K562 (cell line): ENCODE data around the gene INSYN2B. TPM values are rescaled to one million over a fixed set of nuclear protein-coding genes. Genes with fewer than 3 reads are reported as not detected.

Experiments used
- HDAC3 ChIP-seq: fragments of 450-650 bp; IDR thresholded peaks from 2 replicates; pipeline ENCODE4 v1.6.1; 2018; ENCODE audit warnings: borderline replicate concordance, mild to moderate bottlenecking, moderate library complexity; ENCODE audit not compliant: partially characterized antibody
- HMGXB4 ChIP-seq: sonication (generic); formaldehyde crosslinking; IDR thresholded peaks from 2 replicates; pipeline ENCODE4 v1.8.1; 2023; ENCODE audit warnings: mild to moderate bottlenecking, missing genetic modification reagents
- ID3 ChIP-seq, 2 experiments: fragments of 250-450 bp in 1 of 2; fragments of 450-650 bp in 1 of 2; sonication (Bioruptor Pico) in 1 of 2; IDR thresholded peaks; 2 replicates each; pipeline versions ENCODE4 v1.6.1 to v1.8.0; 2016 to 2021; ENCODE audit warnings: mild to moderate bottlenecking in 2 of 2, moderate library complexity in 2 of 2, missing compliant biosample characterization in 1 of 2, missing genetic modification characterization in 1 of 2
- RAD51 ChIP-seq: fragments of 450-650 bp; IDR thresholded peaks from 2 replicates; pipeline ENCODE4 v1.7.1; 2016; ENCODE audit warnings: low read depth, mild to moderate bottlenecking, borderline replicate concordance
- SFPQ ChIP-seq: fragments of 200-400 bp; formaldehyde crosslinking; IDR thresholded peaks from 2 replicates; pipeline ENCODE4 v1.6.1; 2017; ENCODE audit warnings: mild to moderate bottlenecking, low read depth, low read length, moderate library complexity
- SPI1 ChIP-seq: IDR thresholded peaks from 2 replicates; pipeline ENCODE4 v1.6.1; 2011; ENCODE audit warnings: low read depth, low read length, control low read depth, borderline replicate concordance
- ZNF41 ChIP-seq: fragments of 250-450 bp; sonication (Bioruptor Pico); conservative IDR thresholded peaks from 2 replicates; pipeline ENCODE4 v1.4.0; 2020; ENCODE audit warnings: mild to moderate bottlenecking
- polyA plus RNA-seq, 8 experiments: library from polyadenylated mRNA; depleted of rRNA in 4 of 8; stranded (reverse) in 5 of 8; unstranded in 3 of 8; fragments of >200 nt; fragmentation: Nextera tagmentation in 2 of 8; fragmentation: Illumina TruSeq in 1 of 8; extraction: Ambion mirVana in 2 of 8; extraction: Trizol in 1 of 8; gene quantifications; 2 replicates each; pipeline versions ENCODE4 v1.2.1 to v1.2.3, GENCODE V29; 2011 to 2014; ENCODE audit warnings: inconsistent platforms in 1 of 8, missing spikeins in 1 of 8
- total RNA-seq, 7 experiments: library from RNA; depleted of rRNA in 6 of 7; stranded (reverse); fragments of >200 nt in 6 of 7; fragmentation: Illumina TruSeq in 2 of 7; extraction: Trizol in 2 of 7; gene quantifications; 2 replicates each; pipeline versions ENCODE4 v1.2.1 to v1.2.3, GENCODE V29; 2011 to 2021; ENCODE audit warnings: low replicate concordance in 1 of 7

Gene INSYN2B
- total and polyA plus RNA-seq, 9 of the 15 experiments (the other 6 are each of a cell fraction or from before 2014, with no cell fraction given), result not detected

GRCh38 chr5:169875731-169876130 lies 104.6 kb downstream of the INSYN2B start (continued):
- TF ChIP-seq ZNF41 (CRISPR knock-in tag) (no peak), HMGXB4 (CRISPR knock-in tag) (no peak), HDAC3 (no peak), RAD51 (no peak), ID3 (CRISPR knock-in tag; IDR thresholded peaks at IDR 0.05) (no peak), ID3 (tag; IDR thresholded peaks at IDR 0.05) (no peak), SFPQ (no peak), SPI1 (no peak)
- TF ChIP-seq, all 486 proteins: peak for 0
